ENCODE data around the gene PHEX.

PHEX gene

GRCh38 chrX:22121161-22121560, 89.0 kb downstream of the PHEX start (continued):
- TF ChIP-seq TCF4 (CRISPR knock-in tag; IDR thresholded peaks at IDR 0.05; ENCODE audit: borderline replicate concordance), result no peak
- no peak for TF ChIP-seq ZNF8 (CRISPR knock-in tag; IDR thresholded peaks at IDR 0.05)
- no peak for TF ChIP-seq ZC3H10 (CRISPR knock-in tag; IDR thresholded peaks at IDR 0.05)

GRCh38 chrX:22122510-22122909, 90.4 kb downstream of the PHEX start:
- no peak; the same call in none of the 3 replicates for ATAC-seq
- TF ChIP-seq TCF4 (CRISPR knock-in tag; IDR thresholded peaks at IDR 0.05; ENCODE audit: borderline replicate concordance) (no peak), TOX (CRISPR knock-in tag; IDR thresholded peaks at IDR 0.05; ENCODE audit: borderline replicate concordance) (no peak), CSRNP3 (CRISPR knock-in tag; IDR thresholded peaks at IDR 0.05) (no peak), ZFP3 (CRISPR knock-in tag; IDR thresholded peaks at IDR 0.05) (no peak), ZNF8 (CRISPR knock-in tag; IDR thresholded peaks at IDR 0.05) (no peak), PPARA (CRISPR knock-in tag; IDR thresholded peaks at IDR 0.05; ENCODE audit: borderline replicate concordance) (no peak), BACH2 (CRISPR knock-in tag; IDR thresholded peaks at IDR 0.05; ENCODE audit: borderline replicate concordance) (no peak)

- no peak for ATAC-seq
- TF ChIP-seq ZNF8 (CRISPR knock-in tag; IDR thresholded peaks at IDR 0.05) (no peak), ESRRG (CRISPR knock-in tag; IDR thresholded peaks at IDR 0.05) (no peak), TSHZ2 (CRISPR knock-in tag; IDR thresholded peaks at IDR 0.05) (no peak), TOX (CRISPR knock-in tag; IDR thresholded peaks at IDR 0.05; ENCODE audit: borderline replicate concordance) (no peak), ZFP3 (CRISPR knock-in tag; IDR thresholded peaks at IDR 0.05) (no peak), BACH2 (CRISPR knock-in tag; IDR thresholded peaks at IDR 0.05; ENCODE audit: borderline replicate concordance) (no peak), PPARA (CRISPR knock-in tag; IDR thresholded peaks at IDR 0.05; ENCODE audit: borderline replicate concordance) (no peak), CSDC2 (CRISPR knock-in tag; IDR thresholded peaks at IDR 0.05) (no peak), OSR1 (CRISPR knock-in tag; IDR thresholded peaks at IDR 0.05) (no peak), TCF4 (CRISPR knock-in tag; IDR thresholded peaks at IDR 0.05; ENCODE audit: borderline replicate concordance) (no peak), ARNTL (CRISPR knock-in tag; IDR thresholded peaks at IDR 0.05; ENCODE audit: borderline replicate concordance, low read depth) (no peak), POU6F1 (CRISPR knock-in tag; IDR thresholded peaks at IDR 0.05; ENCODE audit: borderline replicate concordance, low read depth) (no peak), SNAI2 (CRISPR knock-in tag; IDR thresholded peaks at IDR 0.05) (no peak), ISL1 (CRISPR knock-in tag; IDR thresholded peaks at IDR 0.05) (no peak), GLIS3 (CRISPR knock-in tag; IDR thresholded peaks at IDR 0.05) (no peak), ZNF565 (CRISPR knock-in tag; conservative IDR thresholded peaks at IDR 0.05; ENCODE audit: low read depth) (no peak)
Measured at GRCh38 chrX:22124098-22124497, 92.0 kb downstream of the PHEX start.

- no peak for TF ChIP-seq SNAI2 (CRISPR knock-in tag; IDR thresholded peaks at IDR 0.05)
- TF ChIP-seq ARNTL (CRISPR knock-in tag; IDR thresholded peaks at IDR 0.05; ENCODE audit: borderline replicate concordance, low read depth), result no peak
- TF ChIP-seq RARB (CRISPR knock-in tag; IDR thresholded peaks at IDR 0.05), result no peak
- no peak for TF ChIP-seq ZFP3 (CRISPR knock-in tag; IDR thresholded peaks at IDR 0.05)
- ATAC-seq, result no peak
Measured at GRCh38 chrX:22125481-22125880, 93.4 kb downstream of the PHEX start.

GRCh38 chrX:22126327-22126726, 94.2 kb downstream of the PHEX start:
- ATAC-seq, result no peak; the same call in 2 of the 3 replicates
- TF ChIP-seq ESRRG (CRISPR knock-in tag; IDR thresholded peaks at IDR 0.05) (no peak), TSHZ2 (CRISPR knock-in tag; IDR thresholded peaks at IDR 0.05) (no peak), PPARA (CRISPR knock-in tag; IDR thresholded peaks at IDR 0.05; ENCODE audit: borderline replicate concordance) (no peak), ZFP3 (CRISPR knock-in tag; IDR thresholded peaks at IDR 0.05) (no peak), ZNF70 (CRISPR knock-in tag; IDR thresholded peaks at IDR 0.05) (no peak), ARNTL (CRISPR knock-in tag; IDR thresholded peaks at IDR 0.05; ENCODE audit: borderline replicate concordance, low read depth) (no peak), POU6F1 (CRISPR knock-in tag; IDR thresholded peaks at IDR 0.05; ENCODE audit: borderline replicate concordance, low read depth) (no peak), RARB (CRISPR knock-in tag; IDR thresholded peaks at IDR 0.05) (no peak), ISL1 (CRISPR knock-in tag; IDR thresholded peaks at IDR 0.05) (no peak), PATZ1 (CRISPR knock-in tag; IDR thresholded peaks at IDR 0.05; ENCODE audit: borderline replicate concordance) (no peak), GLIS3 (CRISPR knock-in tag; IDR thresholded peaks at IDR 0.05) (no peak)
